H9 (cell line): ENCODE data around the gene OPRL1. TPM values are rescaled to one million over a fixed set of nuclear protein-coding genes. Genes with fewer than 3 reads are reported as not detected.

Source experiments
- DNase-seq: peaks from one replicate; pipeline ENCODE4 v3.0.0-alpha.2; 2017
- H2AFZ ChIP-seq: one replicate; pipeline ENCODE4 v1.6.1; 2013; ENCODE audit warnings: mild to moderate bottlenecking, low read length, control low read depth, moderate library complexity
- H2AK5ac ChIP-seq: 2 replicates; pipeline ENCODE4 v1.6.1; 2013; ENCODE audit warnings: low read length, control low read depth, mixed read lengths; ENCODE audit not compliant: insufficient read length
- H2BK120ac ChIP-seq: one replicate; pipeline ENCODE4 v1.6.1; 2013; ENCODE audit warnings: low read depth, mild to moderate bottlenecking, low read length, control low read depth, inconsistent platforms; ENCODE audit not compliant: poor library complexity, severe bottlenecking
- H2BK12ac ChIP-seq: 2 replicates; pipeline ENCODE4 v1.6.1; 2013; ENCODE audit warnings: low read length, control low read depth, mixed read lengths, low read depth; ENCODE audit not compliant: insufficient read length
- H2BK15ac ChIP-seq: 2 replicates; pipeline ENCODE4 v1.6.1; 2013; ENCODE audit warnings: low read depth, low read length, control low read depth
- H2BK20ac ChIP-seq: one replicate; pipeline ENCODE4 v1.6.1; 2013; ENCODE audit warnings: low read depth, mild to moderate bottlenecking, low read length, control low read depth, inconsistent platforms; ENCODE audit not compliant: poor library complexity, severe bottlenecking
- H2BK5ac ChIP-seq: 2 replicates; pipeline ENCODE4 v1.6.1; 2013; ENCODE audit warnings: low read length, control low read depth, mixed read lengths; ENCODE audit not compliant: insufficient read length
- H3K14ac ChIP-seq: 2 replicates; pipeline ENCODE4 v1.6.1; 2013; ENCODE audit warnings: low read length, control low read depth; ENCODE audit not compliant: insufficient read depth
- H3K18ac ChIP-seq: 2 replicates; pipeline ENCODE4 v1.6.1; 2013; ENCODE audit warnings: low read depth, mild to moderate bottlenecking, mixed read lengths, low read length, control low read depth; ENCODE audit not compliant: insufficient read length
- H3K23ac ChIP-seq: 2 replicates; pipeline ENCODE4 v1.6.1; 2013; ENCODE audit warnings: low read length, control low read depth, mixed read lengths, low read depth; ENCODE audit not compliant: insufficient read length
- H3K23me2 ChIP-seq: 2 replicates; pipeline ENCODE4 v1.6.1; 2013; ENCODE audit warnings: low read depth, mild to moderate bottlenecking, mixed read lengths, low read length, control low read depth; ENCODE audit not compliant: insufficient read length, poor library complexity, severe bottlenecking
- H3K27ac ChIP-seq: 2 replicates; pipeline ENCODE4 v1.5.1; 2013; ENCODE audit warnings: low read length, control low read depth, mixed read lengths, low read depth; ENCODE audit not compliant: insufficient read length
- H3K27me3 ChIP-seq: 2 replicates; pipeline ENCODE4 v1.6.1; 2013; ENCODE audit warnings: low read length, control low read depth, inconsistent platforms; ENCODE audit not compliant: insufficient read depth
- H3K4ac ChIP-seq: 2 replicates; pipeline ENCODE4 v1.6.1; 2013; ENCODE audit warnings: low read depth, mild to moderate bottlenecking, control low read depth, inconsistent platforms, low read length, moderate library complexity
- H3K4me1 ChIP-seq: 2 replicates; pipeline ENCODE4 v1.6.1; 2013; ENCODE audit warnings: low read length, control low read depth, inconsistent platforms; ENCODE audit not compliant: insufficient read depth
- H3K4me2 ChIP-seq: 2 replicates; pipeline ENCODE4 v1.6.1; 2013; ENCODE audit warnings: low read length, control low read depth, mixed read lengths; ENCODE audit not compliant: insufficient read length, insufficient read depth
- H3K56ac ChIP-seq: 2 replicates; pipeline ENCODE4 v1.6.1; 2013; ENCODE audit warnings: low read depth, mild to moderate bottlenecking, mixed read lengths, low read length, control low read depth; ENCODE audit not compliant: insufficient read length
- H3K79me1 ChIP-seq: 2 replicates; pipeline ENCODE4 v1.6.1; 2013; ENCODE audit warnings: low read depth, mild to moderate bottlenecking, moderate library complexity, low read length, control low read depth, inconsistent platforms; ENCODE audit not compliant: insufficient read depth, poor library complexity, severe bottlenecking
- H3K79me2 ChIP-seq: 2 replicates; pipeline ENCODE4 v1.6.1; 2013; ENCODE audit warnings: low read length, control low read depth, inconsistent platforms; ENCODE audit not compliant: insufficient read depth
- H3K9ac ChIP-seq: 2 replicates; pipeline ENCODE4 v1.6.1; 2013; ENCODE audit warnings: low read length, control low read depth, mixed read lengths; ENCODE audit not compliant: insufficient read length; ENCODE audit errors: extremely low read depth
- H3K9me3 ChIP-seq: one replicate; pipeline ENCODE4 v1.6.1; 2013; ENCODE audit warnings: low read depth, low read length, inconsistent platforms; ENCODE audit not compliant: control insufficient read depth
- H3T11ph ChIP-seq: one replicate; pipeline ENCODE4 v1.6.1; 2013; ENCODE audit warnings: mild to moderate bottlenecking, low read length, control low read depth, inconsistent platforms
- H4K20me1 ChIP-seq: one replicate; pipeline ENCODE4 v1.6.1; 2013; ENCODE audit not compliant: control insufficient read depth, insufficient read length, insufficient read depth
- H4K5ac ChIP-seq: 2 replicates; pipeline ENCODE4 v1.6.1; 2013; ENCODE audit warnings: low read depth, mild to moderate bottlenecking, mixed read lengths, low read length, control low read depth; ENCODE audit not compliant: insufficient read length
- H4K8ac ChIP-seq: replicated peaks from 2 replicates; pipeline ENCODE4 v1.6.1; 2013; ENCODE audit warnings: low read length, control low read depth, mixed read lengths, low read depth; ENCODE audit not compliant: insufficient read length
- H4K91ac ChIP-seq: 2 replicates; pipeline ENCODE4 v1.6.1; 2013; ENCODE audit warnings: low read depth, mild to moderate bottlenecking, moderate library complexity, mixed read lengths, low read length, control low read depth; ENCODE audit not compliant: insufficient read length
- H3K27ac Mint-ChIP-seq, 3 experiments: 2 replicates in 2 of 3; 3 replicates in 1 of 3; pipeline ENCODE4 v1.8.0; 2020 to 2021; ENCODE audit warnings: mixed read lengths in 3 of 3, mild to moderate bottlenecking in 1 of 3, moderate library complexity in 1 of 3
- H3K27me3 Mint-ChIP-seq: 2 replicates; pipeline ENCODE4 v1.8.0; 2021; ENCODE audit warnings: low read depth, mild to moderate bottlenecking, moderate library complexity, mixed read lengths
- H3K36me3 Mint-ChIP-seq, 3 experiments: 2 replicates in 2 of 3; 3 replicates in 1 of 3; pipeline ENCODE4 v1.8.0; 2020 to 2021; ENCODE audit warnings: low read depth in 3 of 3, mixed read lengths in 3 of 3; ENCODE audit not compliant: insufficient read depth in 1 of 3
- H3K4me1 Mint-ChIP-seq, 2 experiments: 2 replicates each; pipeline ENCODE4 v1.8.0; 2020; ENCODE audit warnings: mixed read lengths in 2 of 2
- H3K4me3 Mint-ChIP-seq, 2 experiments: 2 replicates in 1 of 2; 3 replicates in 1 of 2; pipeline ENCODE4 v1.8.0; 2020 to 2021; ENCODE audit warnings: mild to moderate bottlenecking in 2 of 2, mixed read lengths in 2 of 2, moderate library complexity in 1 of 2
- H3K9me3 Mint-ChIP-seq, 2 experiments: 2 replicates in 1 of 2; 3 replicates in 1 of 2; pipeline ENCODE4 v1.8.0; 2020; ENCODE audit warnings: mild to moderate bottlenecking in 2 of 2, mixed read lengths in 2 of 2, moderate library complexity in 1 of 2
- WGBS: extraction: QIAGEN DNeasy Blood & Tissue Kit; methylation state at CpG from one replicate; pipeline ENCODE4 v1.1.7; 2013; ENCODE audit warnings: missing lambda C conversion rate, low lambda C conversion rate, mixed read lengths; ENCODE audit not compliant: insufficient read length; ENCODE audit errors: extremely low coverage; 5-methylcytosine and 5-hydroxymethylcytosine counted together
- total RNA-seq: library from RNA; stranded (reverse); gene quantifications from 2 replicates; pipeline ENCODE4 v1.2.1, GENCODE V29; 2021
- TF ChIP-seq, protein P1 (sequence below): fragments of 200-600 bp; sonication (generic); conservative IDR thresholded peaks from 3 replicates; pipeline ENCODE4 v1.8.0; 2021; ENCODE audit warnings: antibody characterized with exemption, mild to moderate bottlenecking

Gene OPRL1
- total RNA-seq, 1 experiment from 2014 or later: 0.90 TPM

GRCh38 chr20:64099880-64100565 lies 20.1 kb downstream of the OPRL1 start:
- Histone ChIP-seq H3K18ac (no peak overlapping the region), H2BK20ac (no peak overlapping the region), H2BK5ac (no peak overlapping the region), H3K23me2 (no peaks in the 10 kb centered on the region), H4K20me1 (no peaks in the 10 kb centered on the region), H2AK5ac (no peak overlapping the region), H2BK120ac (no peak overlapping the region), H3K27me3 (peaks cover 3% of the 10 kb centered on the region; the same call in 1 of the 2 replicates), H3K79me2 (no peaks in the 10 kb centered on the region), H3T11ph (no peak overlapping the region), H3K27ac (no peak overlapping the region), H2AFZ (no peak overlapping the region), H2BK12ac (no peak overlapping the region), H2BK15ac (no peak overlapping the region), H3K4ac (no peak overlapping the region), H3K56ac (no peak overlapping the region), H3K79me1 (no peaks in the 10 kb centered on the region), H4K8ac (no peak overlapping the region), H3K4me2 (no peak overlapping the region), H3K9ac (no peak overlapping the region), H3K9me3 (no peaks in the 10 kb centered on the region), H4K5ac (no peak overlapping the region), H3K23ac (no peak overlapping the region), H3K14ac (no peak overlapping the region; the same call in 1 of the 2 replicates), H3K4me1 (no peaks in the 10 kb centered on the region), H4K91ac (no peak overlapping the region)
- H3K27me3 Mint-ChIP-seq: peaks cover 46% of the 10 kb centered on the region
- no peak overlapping the region for H3K4me3 Mint-ChIP-seq
- H3K36me3 Mint-ChIP-seq: peaks cover 2 to 5% (median 2%) of the 10 kb centered on the region in 3 experiments; a peak in 5 of 7 replicates
- TF ChIP-seq, protein P1, sequence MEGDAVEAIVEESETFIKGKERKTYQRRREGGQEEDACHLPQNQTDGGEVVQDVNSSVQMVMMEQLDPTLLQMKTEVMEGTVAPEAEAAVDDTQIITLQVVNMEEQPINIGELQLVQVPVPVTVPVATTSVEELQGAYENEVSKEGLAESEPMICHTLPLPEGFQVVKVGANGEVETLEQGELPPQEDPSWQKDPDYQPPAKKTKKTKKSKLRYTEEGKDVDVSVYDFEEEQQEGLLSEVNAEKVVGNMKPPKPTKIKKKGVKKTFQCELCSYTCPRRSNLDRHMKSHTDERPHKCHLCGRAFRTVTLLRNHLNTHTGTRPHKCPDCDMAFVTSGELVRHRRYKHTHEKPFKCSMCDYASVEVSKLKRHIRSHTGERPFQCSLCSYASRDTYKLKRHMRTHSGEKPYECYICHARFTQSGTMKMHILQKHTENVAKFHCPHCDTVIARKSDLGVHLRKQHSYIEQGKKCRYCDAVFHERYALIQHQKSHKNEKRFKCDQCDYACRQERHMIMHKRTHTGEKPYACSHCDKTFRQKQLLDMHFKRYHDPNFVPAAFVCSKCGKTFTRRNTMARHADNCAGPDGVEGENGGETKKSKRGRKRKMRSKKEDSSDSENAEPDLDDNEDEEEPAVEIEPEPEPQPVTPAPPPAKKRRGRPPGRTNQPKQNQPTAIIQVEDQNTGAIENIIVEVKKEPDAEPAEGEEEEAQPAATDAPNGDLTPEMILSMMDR: no peak
- no CpG with 5 or more reads among the region's 14 CpGs for WGBS
- no peak for DNase-seq
- no peak overlapping the region; a peak in 1 of 7 replicates for H3K27ac Mint-ChIP-seq
- H3K4me1 Mint-ChIP-seq: peaks cover 9 to 11% of the 10 kb centered on the region in 2 experiments; a peak in 3 of 4 replicates
- peaks cover 5% of the 10 kb centered on the region in 2 experiments for H3K9me3 Mint-ChIP-seq
